Memory B cell (primary cell): ENCODE measurements around the gene TRAK1.
A peak's percentile ranks its signal among the peaks of the same experiment; 100 is the strongest.

ENCODE experiments used
- ATAC-seq: fragments of 150-1000 bp; cut with Tn5 transposase; 2 replicates; pipeline ENCODE4 v1.10.0; 2021; ENCODE audit warnings: low read depth, mild to moderate bottlenecking, moderate library complexity
- DNase-seq, 2 donors: peaks; one replicate each; pipeline ENCODE4 v3.0.0; 2022; ENCODE audit warnings: low spot score in 2 of 2
- H3K27ac Mint-ChIP-seq: one replicate; pipeline ENCODE4 v1.8.0; 2022; ENCODE audit warnings: mild to moderate bottlenecking, moderate library complexity, mixed read lengths
- H3K27me3 Mint-ChIP-seq: one replicate; pipeline ENCODE4 v1.8.0; 2022; ENCODE audit warnings: mixed read lengths
- H3K36me3 Mint-ChIP-seq: one replicate; pipeline ENCODE4 v1.8.0; 2022; ENCODE audit warnings: mild to moderate bottlenecking, mixed read lengths
- H3K4me1 Mint-ChIP-seq: one replicate; pipeline ENCODE4 v1.8.0; 2022; ENCODE audit warnings: mixed read lengths
- H3K4me3 Mint-ChIP-seq: one replicate; pipeline ENCODE4 v1.8.0; 2022; ENCODE audit warnings: mild to moderate bottlenecking, moderate library complexity, mixed read lengths
- H3K9me3 Mint-ChIP-seq: one replicate; pipeline ENCODE4 v1.8.0; 2022; ENCODE audit warnings: mixed read lengths

Gene TRAK1

GRCh38 chr3:42187936-42188335, 96.8 kb downstream of the TRAK1 start:
- DNase-seq (no peak), ATAC-seq (no peak)
- Mint-ChIP-seq H3K4me3 (no peak overlapping the region), H3K9me3 (no peaks in the 10 kb centered on the region), H3K27ac (peak overlapping the region; percentile 57), H3K27me3 (no peaks in the 10 kb centered on the region), H3K4me1 (peaks cover 15% of the 10 kb centered on the region), H3K36me3 (peaks cover 17% of the 10 kb centered on the region)

GRCh38 chr3:42188376-42188775, 97.2 kb downstream of the TRAK1 start:
- Mint-ChIP-seq H3K27me3 (no peaks in the 10 kb centered on the region), H3K4me1 (peaks cover 16% of the 10 kb centered on the region), H3K36me3 (peaks cover 17% of the 10 kb centered on the region), H3K4me3 (no peak overlapping the region), H3K27ac (peak overlapping the region; percentile 57), H3K9me3 (no peaks in the 10 kb centered on the region)
- ATAC-seq = no peak
- DNase-seq = no peak

GRCh38 chr3:42189001-42189460, 97.9 kb downstream of the TRAK1 start:
- Mint-ChIP-seq H3K36me3 (peaks cover 17% of the 10 kb centered on the region), H3K4me1 (peaks cover 16% of the 10 kb centered on the region)

GRCh38 chr3:42189736-42190135, 98.6 kb downstream of the TRAK1 start:
- H3K36me3 Mint-ChIP-seq = peaks cover 16% of the 10 kb centered on the region
- no peaks in the 10 kb centered on the region for H3K9me3 Mint-ChIP-seq
- no peak for DNase-seq

More at GRCh38 chr3:42189001-42189460, 97.9 kb downstream of the TRAK1 start:
- Mint-ChIP-seq H3K9me3 (no peaks in the 10 kb centered on the region), H3K4me3 (no peak overlapping the region), H3K27me3 (no peaks in the 10 kb centered on the region), H3K27ac (no peak overlapping the region)
- no peak for DNase-seq
- no peak for ATAC-seq

GRCh38 chr3:42190701-42191442, 99.7 kb downstream of the TRAK1 start:
- H3K27me3 Mint-ChIP-seq = no peaks in the 10 kb centered on the region
- H3K36me3 Mint-ChIP-seq = peaks cover 20% of the 10 kb centered on the region
- peak; percentile 75 to 79 for DNase-seq
- ATAC-seq = peak; percentile 73
- peak overlapping the region; percentile 75 for H3K27ac Mint-ChIP-seq
- H3K4me1 Mint-ChIP-seq = peaks cover 21% of the 10 kb centered on the region
- H3K9me3 Mint-ChIP-seq = no peaks in the 10 kb centered on the region
- H3K4me3 Mint-ChIP-seq = no peak overlapping the region

More at GRCh38 chr3:42189736-42190135, 98.6 kb downstream of the TRAK1 start:
- Mint-ChIP-seq H3K4me3 (no peak overlapping the region), H3K27ac (no peak overlapping the region), H3K27me3 (no peaks in the 10 kb centered on the region), H3K4me1 (peaks cover 16% of the 10 kb centered on the region)
- no peak for ATAC-seq

GRCh38 chr3:42191443-42191747, 100.2 kb downstream of the TRAK1 start:
- no peaks in the 10 kb centered on the region for H3K27me3 Mint-ChIP-seq
- H3K27ac Mint-ChIP-seq = peak overlapping the region; percentile 75
- H3K9me3 Mint-ChIP-seq = no peaks in the 10 kb centered on the region
- no peak for DNase-seq
- ATAC-seq = no peak
- H3K4me1 Mint-ChIP-seq = peaks cover 21% of the 10 kb centered on the region
- H3K4me3 Mint-ChIP-seq = no peak overlapping the region
- H3K36me3 Mint-ChIP-seq = peaks cover 21% of the 10 kb centered on the region

- DNase-seq (no peak), ATAC-seq (peak; percentile 67)
- H3K9me3 Mint-ChIP-seq = no peaks in the 10 kb centered on the region
- H3K4me3 Mint-ChIP-seq = no peak overlapping the region
- peaks cover 24% of the 10 kb centered on the region for H3K4me1 Mint-ChIP-seq
- H3K27ac Mint-ChIP-seq = peak overlapping the region; percentile 45
- H3K27me3 Mint-ChIP-seq = no peaks in the 10 kb centered on the region
- peaks cover 22% of the 10 kb centered on the region for H3K36me3 Mint-ChIP-seq
Observed at GRCh38 chr3:42192334-42193200, 101.4 kb downstream of the TRAK1 start.

- Mint-ChIP-seq H3K27ac (peak overlapping the region; percentile 49), H3K36me3 (peaks cover 29% of the 10 kb centered on the region), H3K27me3 (no peaks in the 10 kb centered on the region), H3K4me3 (no peak overlapping the region), H3K4me1 (peaks cover 24% of the 10 kb centered on the region), H3K9me3 (no peaks in the 10 kb centered on the region)
- DNase-seq = no peak
- no peak for ATAC-seq
Observed at GRCh38 chr3:42194943-42195510, 103.9 kb downstream of the TRAK1 start.

GRCh38 chr3:42195879-42196330, 104.7 kb downstream of the TRAK1 start:
- no peaks in the 10 kb centered on the region for H3K27me3 Mint-ChIP-seq
- H3K36me3 Mint-ChIP-seq = peaks cover 34% of the 10 kb centered on the region
- H3K27ac Mint-ChIP-seq = peak overlapping the region; percentile 49
- ATAC-seq = no peak
- no peak overlapping the region for H3K4me3 Mint-ChIP-seq
- H3K9me3 Mint-ChIP-seq = no peaks in the 10 kb centered on the region
- DNase-seq = no peak
- H3K4me1 Mint-ChIP-seq = peaks cover 21% of the 10 kb centered on the region

- Mint-ChIP-seq H3K27ac (no peak overlapping the region), H3K36me3 (peaks cover 48% of the 10 kb centered on the region), H3K4me3 (no peak overlapping the region), H3K9me3 (no peaks in the 10 kb centered on the region), H3K27me3 (no peaks in the 10 kb centered on the region), H3K4me1 (peaks cover 8% of the 10 kb centered on the region)
- ATAC-seq (no peak), DNase-seq (no peak)
Observed at GRCh38 chr3:42198709-42199108, 107.6 kb downstream of the TRAK1 start.

- H3K27me3 Mint-ChIP-seq = no peaks in the 10 kb centered on the region
- ATAC-seq (no peak), DNase-seq (no peak)
- H3K36me3 Mint-ChIP-seq = peaks cover 44% of the 10 kb centered on the region
- peaks cover 2% of the 10 kb centered on the region for H3K4me1 Mint-ChIP-seq
- no peaks in the 10 kb centered on the region for H3K9me3 Mint-ChIP-seq
- peak overlapping the region; percentile 31 for H3K27ac Mint-ChIP-seq
- no peak overlapping the region for H3K4me3 Mint-ChIP-seq
Observed at GRCh38 chr3:42202217-42202865, 111.2 kb downstream of the TRAK1 start.

GRCh38 chr3:42204867-42205599, 113.9 kb downstream of the TRAK1 start:
- H3K4me3 Mint-ChIP-seq = no peak overlapping the region
- no peaks in the 10 kb centered on the region for H3K27me3 Mint-ChIP-seq
- H3K4me1 Mint-ChIP-seq = peaks cover 2% of the 10 kb centered on the region
- DNase-seq (no peak), ATAC-seq (no peak)
- H3K9me3 Mint-ChIP-seq = no peaks in the 10 kb centered on the region
- H3K27ac Mint-ChIP-seq = no peak overlapping the region
- H3K36me3 Mint-ChIP-seq = peaks cover 46% of the 10 kb centered on the region

GRCh38 chr3:42205800-42206514, 114.8 kb downstream of the TRAK1 start:
- ATAC-seq (no peak), DNase-seq (no peak)
- Mint-ChIP-seq H3K36me3 (peaks cover 43% of the 10 kb centered on the region), H3K4me1 (peaks cover 2% of the 10 kb centered on the region), H3K27ac (no peak overlapping the region), H3K4me3 (no peak overlapping the region), H3K27me3 (no peaks in the 10 kb centered on the region), H3K9me3 (no peaks in the 10 kb centered on the region)
